CMK (cell line): ENCODE measurements around the gene SEC22C.

Experiments
- DNase-seq: peaks from one replicate; pipeline ENCODE4 v3.0.0-alpha.2; 2010; ENCODE audit warnings: low read depth

SEC22C gene

DNA sequence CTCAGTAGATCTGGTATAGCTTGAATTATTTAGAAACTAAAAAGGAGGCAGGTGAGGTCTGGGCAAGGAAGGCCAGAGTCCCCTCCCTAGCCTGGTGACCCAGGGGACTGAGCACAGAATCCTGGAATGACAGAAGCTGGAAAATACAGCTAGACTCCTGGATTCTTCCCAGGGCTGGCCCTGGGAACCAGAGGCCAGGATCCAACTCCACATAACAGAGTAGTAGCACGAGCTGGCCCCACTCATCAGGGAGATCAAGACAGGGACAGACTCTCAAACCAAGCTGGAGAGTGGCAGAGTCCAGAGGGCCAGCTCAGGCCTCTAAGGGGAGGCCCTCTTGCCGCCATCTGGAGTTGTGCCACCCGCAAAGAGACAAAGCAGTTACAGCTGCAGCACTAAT lies 68.6 kb downstream of the SEC22C start:
- no peak for DNase-seq

DNA sequence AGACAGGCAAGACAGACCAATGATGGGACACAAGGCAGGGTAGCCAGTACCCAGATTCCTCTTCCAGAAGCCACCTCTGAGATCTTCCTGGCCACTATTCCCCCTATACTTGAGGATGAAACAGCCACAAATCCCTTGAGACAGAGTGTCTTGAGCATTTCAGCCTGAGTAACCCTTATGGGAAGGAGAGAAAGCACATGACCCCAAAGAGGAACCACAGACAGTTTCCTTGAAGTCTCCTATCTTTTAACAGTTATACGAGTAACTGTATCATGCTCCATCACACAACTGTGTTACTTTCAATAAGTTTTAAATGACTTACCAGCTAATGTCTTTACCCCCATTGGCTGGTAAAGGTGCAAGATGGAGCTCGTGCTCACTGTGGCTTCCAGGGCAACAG lies 70.0 kb downstream of the SEC22C start:
- no peak for DNase-seq

DNA sequence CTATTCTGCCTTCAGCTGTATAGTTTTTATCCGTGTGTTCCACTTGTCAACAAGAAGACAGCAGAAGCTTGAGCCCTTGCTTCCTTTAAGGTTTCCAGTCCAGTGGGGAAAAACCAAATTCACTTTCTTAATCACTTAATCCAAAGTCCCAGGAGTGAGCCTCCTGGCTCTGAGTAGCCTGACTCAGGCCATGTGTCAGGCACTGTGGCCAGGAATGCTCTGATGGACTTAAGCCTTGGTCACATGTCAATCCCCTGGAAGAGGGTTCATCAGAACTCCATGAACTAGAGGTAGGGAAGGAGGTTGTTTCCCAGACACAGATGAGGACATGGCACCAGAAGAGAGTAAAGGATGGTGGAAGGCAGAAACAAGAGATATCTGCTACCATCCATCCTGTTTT lies 70.6 kb downstream of the SEC22C start:
- no peak for DNase-seq

DNA sequence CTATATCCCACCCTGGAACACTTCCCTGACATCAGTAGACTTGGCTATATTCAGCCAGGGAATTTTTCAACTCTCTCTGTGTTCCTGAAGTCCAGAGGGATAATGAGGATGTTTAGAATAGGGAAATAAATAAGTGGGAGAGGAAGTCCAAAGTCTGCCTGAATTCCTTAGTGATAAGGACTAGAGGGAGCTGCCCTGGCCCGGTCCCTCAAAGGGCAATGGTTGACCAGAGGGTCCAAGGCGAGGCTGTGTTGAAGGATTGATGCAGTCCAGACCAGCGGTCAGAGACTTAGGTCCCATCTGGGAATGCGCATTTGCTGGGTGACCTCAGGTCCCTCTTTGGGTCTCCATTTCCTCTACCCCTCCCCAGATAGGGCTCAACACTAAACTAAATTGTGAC lies 71.4 kb downstream of the SEC22C start:
- DNase-seq = no peak

DNA sequence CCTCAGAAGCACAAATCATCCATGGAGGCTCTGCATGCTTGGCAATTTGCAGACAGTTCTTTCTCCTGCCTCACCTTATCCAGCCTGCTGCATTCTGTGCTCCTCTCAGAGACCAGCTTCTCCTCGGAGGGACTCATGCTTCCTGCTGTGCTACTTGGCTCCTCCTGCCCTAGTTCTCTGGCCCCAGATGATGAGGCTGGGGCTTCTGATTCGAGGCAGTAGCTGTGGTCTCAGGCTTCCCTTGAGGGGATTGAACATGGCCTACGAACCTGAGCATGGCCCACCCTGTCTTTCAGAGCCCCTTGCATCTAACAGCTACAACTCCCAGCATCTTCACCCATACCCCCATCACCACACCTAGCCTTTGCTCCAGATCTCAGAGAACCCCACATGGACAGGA lies 72.7 kb downstream of the SEC22C start:
- DNase-seq = no peak

DNA sequence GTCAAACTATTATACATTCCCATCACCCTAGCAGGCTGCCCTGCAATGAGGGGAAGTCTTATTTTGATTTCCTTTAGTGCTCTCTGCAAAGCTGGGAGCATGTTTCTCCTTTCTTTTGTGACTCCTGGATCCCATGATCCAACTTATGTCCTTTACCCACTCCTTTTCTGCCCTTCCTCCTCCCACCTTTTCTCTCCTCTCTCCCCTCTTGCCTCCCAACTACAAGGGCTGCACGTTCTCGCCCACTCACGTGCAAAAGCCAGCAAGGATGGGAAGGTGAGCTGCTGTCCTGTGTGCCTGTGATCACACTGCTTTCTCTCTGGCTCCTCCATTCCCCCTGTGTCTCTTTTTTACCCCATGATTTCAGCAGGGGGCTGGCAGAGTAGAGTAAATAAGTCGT lies 73.2 kb downstream of the SEC22C start:
- no peak for DNase-seq

DNA sequence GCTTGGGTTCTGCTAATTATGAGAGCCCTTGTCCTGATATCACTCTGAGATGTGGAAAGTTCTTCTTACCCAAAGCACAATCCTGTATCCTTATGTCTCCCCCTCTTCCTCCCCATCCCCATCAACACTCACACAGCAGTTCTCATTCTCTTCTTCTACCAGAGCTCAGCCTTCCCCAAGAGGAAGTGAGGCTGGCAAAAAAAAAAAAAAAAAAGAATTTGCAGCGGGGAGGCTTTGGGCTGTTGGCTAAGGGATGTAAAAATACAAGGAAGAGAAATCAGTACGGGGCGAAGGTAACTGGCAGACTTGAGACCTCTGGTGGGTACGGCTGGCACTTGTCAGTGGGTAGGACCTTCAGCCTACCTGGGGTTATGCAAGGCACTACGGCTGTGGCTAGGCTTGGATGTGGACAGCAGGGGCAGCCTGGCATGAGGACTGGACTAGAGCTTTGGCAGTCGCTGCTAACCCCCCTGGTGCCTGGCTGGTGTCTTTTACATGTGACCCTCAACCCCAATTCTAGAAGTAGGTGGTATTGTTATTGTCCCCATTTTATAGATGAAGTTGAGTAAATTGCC lies 73.9 kb downstream of the SEC22C start:
- DNase-seq = no peak

DNA sequence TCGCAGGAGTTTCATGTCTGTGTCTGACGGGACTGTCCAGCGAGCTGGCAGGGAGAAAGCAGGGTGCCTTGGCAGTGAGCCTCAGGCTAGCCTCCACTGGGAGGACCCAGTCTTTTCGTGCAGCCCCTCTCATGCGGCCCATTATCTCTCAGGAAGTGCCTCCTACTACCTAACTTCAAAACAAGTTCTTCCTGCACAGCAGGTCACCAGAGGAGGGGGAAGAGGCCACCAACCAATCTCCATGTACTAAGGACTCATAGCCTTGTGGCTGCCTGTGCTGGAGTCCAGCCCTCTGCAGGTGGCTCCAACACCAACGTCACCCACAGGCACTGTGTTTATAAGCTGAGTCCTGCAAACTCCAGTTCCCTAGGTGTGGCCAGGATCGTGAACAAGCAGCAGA lies 74.5 kb downstream of the SEC22C start:
- DNase-seq = no peak

DNA sequence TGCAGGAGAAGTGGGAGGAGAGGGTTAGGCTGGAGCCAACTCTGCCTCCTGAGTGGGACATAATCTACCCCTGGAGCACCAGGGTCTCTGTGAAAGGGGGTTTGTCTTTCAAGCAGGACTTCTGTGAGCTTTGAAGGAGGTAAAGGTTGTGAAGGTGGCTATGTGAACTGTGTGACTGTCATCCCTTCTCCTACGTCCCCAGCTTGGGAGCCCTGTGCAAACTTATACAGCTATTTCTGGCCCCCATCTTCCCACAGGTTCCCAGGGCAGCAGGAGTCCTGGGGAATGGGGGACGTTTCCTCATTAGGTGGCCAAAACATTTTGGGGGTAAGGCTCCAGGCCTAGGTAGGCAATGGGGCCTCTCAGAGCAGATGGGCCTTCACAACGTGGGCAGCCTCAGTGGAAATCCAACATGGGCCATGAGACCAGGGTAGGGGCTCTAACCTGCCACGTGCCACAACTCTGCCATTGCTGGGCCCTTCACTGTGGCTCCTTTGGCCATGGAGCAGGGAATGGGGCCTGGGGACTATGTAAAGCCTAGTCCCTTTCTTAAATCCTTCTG lies 75.8 kb downstream of the SEC22C start:
- DNase-seq = no peak

DNA sequence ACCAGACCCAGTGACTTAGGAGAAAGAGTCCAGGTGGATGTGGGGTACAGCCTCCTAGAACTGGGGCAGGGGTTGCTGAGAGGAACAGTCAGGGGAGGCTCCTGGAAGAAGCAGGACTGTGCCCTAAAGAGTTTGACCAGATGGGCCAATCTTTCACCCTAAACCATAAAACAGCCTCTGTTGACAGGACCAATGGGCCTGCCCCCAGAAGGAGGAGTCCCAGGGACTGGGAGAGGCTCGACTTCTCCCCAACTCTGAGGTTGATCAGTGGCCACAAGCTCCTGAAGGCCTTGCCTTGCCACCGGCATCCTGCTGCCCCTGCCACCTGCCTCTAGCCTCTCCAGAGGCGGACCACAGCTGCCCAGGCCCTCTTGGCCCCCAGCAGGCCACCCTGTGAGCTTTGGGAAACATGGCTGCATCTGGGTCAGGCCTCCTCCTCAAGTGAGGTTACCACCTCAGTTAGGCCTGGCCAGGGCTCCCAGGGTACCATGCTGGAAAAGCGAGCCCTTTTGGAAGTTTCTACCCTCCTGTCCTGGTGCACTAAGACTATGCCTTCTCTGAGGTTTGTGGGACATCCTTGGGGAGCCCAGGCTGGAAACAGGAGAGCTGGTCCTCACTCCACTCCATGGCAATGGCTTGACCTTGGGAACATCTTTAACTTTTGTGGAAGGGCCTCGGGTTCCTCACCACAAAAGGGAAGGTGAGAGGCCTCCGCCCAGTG lies 76.5 kb downstream of the SEC22C start:
- DNase-seq = no peak

DNA sequence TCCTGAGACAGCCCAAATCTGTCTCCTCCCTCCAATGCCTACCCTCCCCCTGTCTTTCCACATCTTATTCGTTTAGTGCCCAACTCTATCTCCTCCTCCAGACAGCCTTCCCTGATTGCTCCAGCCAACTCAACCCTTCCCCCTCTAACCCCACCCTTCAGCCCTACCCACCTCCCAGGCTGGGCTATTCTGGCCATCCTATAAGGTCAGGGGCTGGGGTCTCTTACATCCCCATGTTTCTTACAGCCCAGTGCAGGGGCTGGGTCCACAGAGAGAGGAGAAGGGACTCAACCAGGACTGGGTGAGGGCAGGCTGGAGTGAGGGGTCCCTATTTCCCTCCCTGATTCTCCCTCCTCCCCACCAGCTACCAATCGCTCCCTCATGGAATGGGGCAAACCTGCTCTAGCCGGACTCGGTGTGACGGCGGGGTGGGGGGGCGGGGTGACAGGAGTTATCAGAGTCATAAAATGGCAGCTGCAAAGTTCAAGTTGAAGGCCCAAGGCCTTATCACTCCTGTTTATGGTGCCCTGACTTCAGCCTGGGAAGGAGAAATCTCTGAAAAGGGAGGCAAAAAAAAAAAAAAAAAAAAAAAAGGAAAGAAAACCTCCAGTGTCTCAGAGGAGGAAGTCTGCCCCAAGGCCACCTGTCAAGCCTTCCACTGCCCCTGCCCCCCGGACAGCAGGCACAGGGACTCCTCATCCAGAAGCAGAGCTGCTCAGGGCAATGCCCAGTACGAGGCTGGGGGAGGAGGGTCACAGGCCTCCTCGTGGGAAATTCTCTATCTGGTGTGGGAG lies 77.2 kb downstream of the SEC22C start:
- DNase-seq = no peak

DNA sequence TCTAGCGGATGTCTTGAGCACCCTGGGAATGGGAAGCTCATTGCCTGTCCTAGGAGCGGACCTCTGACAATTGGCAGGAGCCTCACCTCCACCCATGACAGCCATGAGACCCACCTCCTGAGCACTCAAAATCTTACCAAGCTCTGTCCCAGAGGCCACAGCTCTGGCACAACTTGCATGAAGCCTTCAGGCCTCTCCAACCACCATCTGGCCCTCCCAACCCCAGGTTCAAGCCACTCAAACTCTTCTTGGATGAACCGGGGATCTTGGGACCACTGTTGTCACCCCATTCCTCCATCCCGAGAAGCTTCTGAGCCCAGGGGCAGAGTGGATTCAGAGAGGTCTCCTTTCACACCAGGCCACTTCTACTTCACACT lies 77.8 kb downstream of the SEC22C start:
- DNase-seq = no peak

DNA sequence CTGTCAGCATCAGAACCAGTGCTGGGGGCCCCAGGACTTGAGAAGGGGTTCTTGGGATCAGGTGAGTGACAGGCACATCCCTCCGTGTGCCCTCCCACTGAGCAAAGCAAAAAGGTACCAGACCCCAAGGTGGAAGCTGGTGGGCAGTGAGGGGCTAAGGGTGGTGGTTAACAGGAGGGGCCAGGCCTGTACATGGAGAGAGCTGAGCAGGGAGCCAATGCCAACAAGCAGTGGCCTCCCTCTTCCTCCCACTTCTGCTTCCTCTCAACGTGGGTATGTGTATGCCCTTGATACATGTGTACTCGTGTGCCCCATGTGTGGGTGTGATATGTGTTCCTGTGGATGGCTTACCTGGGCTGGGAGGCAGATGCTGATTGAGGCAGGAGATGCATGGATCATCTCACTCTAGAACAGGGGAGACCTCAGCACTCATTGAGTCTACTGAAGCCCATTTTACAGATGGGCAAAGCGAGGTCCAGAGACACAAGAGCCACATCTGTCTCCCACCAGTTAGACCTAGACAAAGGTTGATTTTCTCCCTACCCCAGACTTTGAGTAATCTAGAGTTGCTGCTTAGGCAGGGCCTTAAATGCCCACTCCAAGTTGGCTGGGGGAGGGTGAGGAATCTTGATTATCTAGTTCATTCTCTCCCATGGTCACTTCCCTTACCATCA lies 78.4 kb downstream of the SEC22C start:
- DNase-seq = no peak

DNA sequence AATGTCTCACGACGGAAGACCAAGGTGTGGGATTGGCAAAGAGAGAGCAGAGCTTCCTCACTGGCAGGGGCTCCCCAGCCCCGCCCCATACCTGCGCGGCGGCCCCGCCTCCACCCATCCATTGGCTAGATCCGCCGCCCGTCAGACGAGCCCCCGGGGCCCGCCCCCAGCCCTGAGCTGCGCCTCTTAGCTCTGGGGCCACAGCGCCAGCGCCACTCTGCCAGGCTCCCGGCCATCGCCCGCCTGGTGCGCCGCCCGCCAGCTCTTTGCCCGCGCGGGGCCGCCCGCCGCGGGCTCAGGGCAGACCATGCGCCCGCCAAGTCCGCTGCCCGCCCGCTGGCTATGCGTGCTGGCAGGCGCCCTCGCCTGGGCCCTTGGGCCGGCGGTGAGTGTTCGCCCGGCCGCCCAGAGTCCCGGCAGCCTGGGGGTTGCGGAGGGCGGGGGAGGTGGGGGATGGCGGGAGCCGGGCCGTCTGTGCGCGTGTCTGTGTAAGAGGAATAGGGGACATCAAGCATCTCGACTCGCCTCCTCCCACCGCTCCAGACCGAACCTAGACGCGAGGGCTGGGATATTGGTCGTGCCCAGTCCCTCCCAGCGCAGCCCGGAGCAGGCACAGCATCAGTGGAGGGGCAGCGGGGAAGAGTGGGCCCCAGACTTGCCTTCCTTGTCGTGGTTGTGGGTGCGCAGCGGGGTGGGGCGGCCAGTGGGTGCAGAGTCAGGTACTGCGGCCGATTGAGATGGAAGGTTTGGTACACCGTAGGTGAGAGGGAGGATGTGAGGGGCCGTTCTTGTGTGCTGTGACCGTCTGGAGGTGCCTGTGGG lies 79.1 kb downstream of the SEC22C start, which contains the start of gene VIPR1:
TSS of gene VIPR1 (plus strand) at position 215 of the 822 bp plus-strand sequence. CDS start at position 308, 93 bp downstream.
- DNase-seq = no peak

DNA sequence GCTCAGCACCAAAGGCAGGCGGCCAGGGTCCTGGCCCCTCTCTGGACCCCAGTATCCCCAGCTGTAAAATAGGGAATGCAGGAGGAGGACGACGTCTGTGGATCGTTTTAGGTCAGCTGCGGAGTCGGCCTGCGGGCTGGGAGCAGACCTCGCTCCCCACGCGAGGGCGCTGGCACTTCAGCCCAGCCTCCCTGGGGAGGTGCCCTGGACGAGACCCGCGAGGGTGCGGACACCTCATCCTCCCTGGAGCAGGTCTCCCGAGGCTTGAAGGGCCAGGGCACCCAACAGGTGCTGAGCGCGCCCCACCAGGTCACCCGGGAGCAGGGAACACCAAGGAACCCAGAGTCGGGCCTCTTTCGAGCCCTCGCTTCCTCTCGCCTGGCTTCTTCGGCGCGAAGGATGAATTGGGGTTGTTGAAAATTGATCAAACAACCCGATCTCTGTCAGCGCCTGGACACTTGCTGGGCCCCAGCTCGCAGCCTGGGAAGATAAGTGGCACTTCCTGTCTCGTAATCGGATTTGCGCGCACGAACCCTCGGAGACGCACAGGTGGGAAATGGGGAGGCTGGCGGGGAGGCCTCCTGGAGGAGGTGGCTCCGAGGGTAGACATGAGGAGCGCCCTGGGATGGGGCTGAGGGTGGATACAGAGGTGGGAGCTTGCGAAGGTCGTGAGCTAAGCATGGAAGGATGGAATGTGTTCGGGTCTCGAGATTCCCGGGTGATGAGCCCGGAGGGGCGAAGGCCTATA lies 79.9 kb downstream of the SEC22C start:
- DNase-seq = no peak

DNA sequence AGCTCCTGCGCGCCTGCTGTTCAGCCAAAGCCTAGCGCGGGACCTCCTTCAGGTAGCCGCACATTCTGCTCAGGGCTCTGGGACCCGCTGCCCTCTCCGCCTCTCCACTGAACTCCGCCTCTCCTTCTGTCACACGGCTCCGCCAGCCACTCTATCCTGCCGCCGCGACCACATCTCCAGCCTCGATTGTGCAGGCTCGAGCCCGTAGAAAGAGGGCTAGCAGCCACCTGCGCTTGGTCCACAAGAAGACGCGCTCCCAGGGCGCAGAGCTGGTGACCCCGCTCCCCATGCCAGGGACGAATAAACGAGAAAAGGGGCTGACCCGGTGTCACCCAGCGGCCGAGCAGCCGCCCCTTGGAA lies 80.5 kb downstream of the SEC22C start:
- DNase-seq = no peak

DNA sequence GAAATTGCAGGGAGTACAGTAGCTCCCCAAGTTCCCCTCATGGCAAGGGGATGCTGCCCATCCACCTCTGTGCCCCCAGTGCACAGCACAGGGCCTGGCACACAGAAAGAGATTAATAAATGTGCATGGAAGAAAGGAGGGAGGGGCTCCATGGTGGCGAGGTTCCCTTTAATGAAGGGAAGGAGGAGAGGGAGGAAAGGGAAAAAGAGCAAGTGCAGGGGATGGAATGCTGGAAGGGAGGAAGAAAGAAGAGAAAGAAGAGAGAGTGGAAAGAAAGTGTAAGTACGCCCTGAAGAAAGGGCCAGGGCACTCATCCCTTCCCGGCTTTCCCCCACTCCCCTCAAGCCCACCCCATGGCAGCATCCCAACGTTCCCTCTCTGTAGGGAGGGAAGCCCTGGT lies 80.9 kb downstream of the SEC22C start:
- no peak for DNase-seq

DNA sequence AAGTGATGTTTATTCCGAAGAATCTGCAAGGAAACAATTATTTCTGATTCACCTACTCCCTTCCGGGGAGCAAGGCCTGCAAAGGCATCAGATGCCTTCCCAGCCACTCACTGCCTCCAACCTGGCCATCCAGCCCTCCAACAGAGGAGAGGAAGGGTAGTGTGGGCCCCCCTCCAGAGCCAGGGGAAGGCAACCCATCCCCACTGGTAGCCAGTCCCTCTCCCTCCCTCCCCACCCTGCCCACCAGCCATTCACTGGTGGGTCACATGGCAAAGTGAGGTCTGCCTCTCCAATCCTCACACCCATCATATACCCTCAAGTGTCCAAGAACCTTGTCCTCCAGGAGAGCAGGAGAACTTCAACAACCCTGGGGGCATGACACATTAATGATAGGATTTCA lies 81.7 kb downstream of the SEC22C start:
- no peak for DNase-seq

DNA sequence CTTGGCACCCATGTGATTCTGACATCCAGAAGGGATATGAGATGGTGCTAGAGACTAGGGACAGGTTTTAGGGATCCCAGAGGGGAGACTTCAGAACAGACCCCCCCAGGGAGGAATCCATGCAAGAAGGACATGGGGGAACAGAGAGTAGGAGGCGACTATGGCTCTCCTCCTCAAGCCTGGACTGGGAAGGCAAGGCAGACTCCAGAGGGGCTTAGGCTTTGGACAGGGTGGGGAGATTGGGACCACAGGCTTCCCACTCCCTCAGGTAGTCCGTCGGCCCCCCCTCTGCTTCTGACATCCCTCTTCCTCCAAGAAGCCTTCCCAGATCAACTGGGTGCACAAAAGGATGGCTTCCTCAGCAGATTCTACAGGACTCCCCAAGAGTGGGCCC lies 82.3 kb downstream of the SEC22C start:
- no peak for DNase-seq

DNA sequence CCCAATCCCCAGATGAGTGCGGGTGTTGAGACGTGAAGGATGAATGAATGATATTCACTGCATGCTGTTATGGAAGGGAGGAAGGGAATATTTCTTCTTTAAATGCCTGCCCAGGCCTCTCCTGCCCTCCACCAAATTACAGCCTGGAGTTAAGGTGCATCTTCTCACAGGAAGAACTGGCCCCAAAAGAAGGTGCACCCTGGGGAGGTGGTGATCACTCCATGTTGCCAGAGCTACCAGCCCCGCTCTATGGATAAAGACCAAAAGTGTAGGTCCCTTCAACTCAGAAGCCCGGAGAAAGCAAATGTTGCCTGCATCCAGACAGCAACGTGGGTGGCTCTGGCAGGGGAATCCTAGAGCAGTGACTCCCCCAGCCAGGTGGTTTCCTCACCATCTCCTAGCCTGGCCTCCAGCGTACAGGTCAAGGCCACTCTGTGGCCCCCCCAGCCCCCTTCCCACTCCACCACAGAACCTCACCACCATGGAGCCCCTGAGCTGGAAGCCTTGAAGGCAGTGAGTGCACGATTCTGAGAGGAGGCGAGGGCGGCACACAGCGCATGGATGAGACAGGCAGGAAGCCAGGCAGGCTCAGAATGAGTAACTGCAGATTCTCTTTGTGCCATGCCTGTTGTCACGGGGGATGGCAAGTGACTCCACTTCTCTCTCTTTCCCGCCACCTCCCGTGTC lies 82.8 kb downstream of the SEC22C start:
- DNase-seq = no peak
